ENCODE results near the gene PUSL1. TPM values are rescaled to one million over a fixed set of nuclear protein-coding genes. Genes with fewer than 3 reads are reported as not detected.
A peak's percentile ranks its signal among the peaks of the same experiment; 100 is the strongest.

Gene PUSL1
- total and polyA plus RNA-seq, 2 of the 13 experiments (the other 11 are each of a cell fraction or from before 2014, with no cell fraction given): 8.3 to 22.2 TPM

- no peak for TF ChIP-seq PHF20 (CRISPR knock-in tag; IDR thresholded peaks at IDR 0.05)
- no peak for TF ChIP-seq ZNF34 (CRISPR knock-in tag; IDR thresholded peaks at IDR 0.05; ENCODE audit: borderline replicate concordance)
- TF ChIP-seq RAD51 (IDR thresholded peaks at IDR 0.05; ENCODE audit: borderline replicate concordance): no peak
- TF ChIP-seq RFX5 (IDR thresholded peaks at IDR 0.05; ENCODE audit: low read depth, low read length): no peak
- peak; percentile 88 for TF ChIP-seq ZNF770 (CRISPR knock-in tag; IDR thresholded peaks at IDR 0.05)
- no peak for TF ChIP-seq MAFK (conservative IDR thresholded peaks at IDR 0.05 in 1 of 2, IDR thresholded peaks at IDR 0.05 in 1 of 2; ENCODE audit: low read length in 2 of 2)
- no peak for TF ChIP-seq TERF1 (CRISPR knock-in tag; IDR thresholded peaks at IDR 0.05)
- no peak for TF ChIP-seq SNAI1 (CRISPR knock-in tag; IDR thresholded peaks at IDR 0.05; ENCODE audit: borderline replicate concordance)
- TF ChIP-seq SMYD3 (CRISPR knock-in tag; IDR thresholded peaks at IDR 0.05): no peak
- TF ChIP-seq ZEB1 (IDR thresholded peaks at IDR 0.05; ENCODE audit: insufficient replicate concordance, low read depth): no peak
- no peak for TF ChIP-seq BCL3 (CRISPR knock-in tag; IDR thresholded peaks at IDR 0.05)
- TF ChIP-seq ZBTB8A (CRISPR knock-in tag; IDR thresholded peaks at IDR 0.05; ENCODE audit: borderline replicate concordance, low read depth): no peak
- TF ChIP-seq ZNF496 (CRISPR knock-in tag; IDR thresholded peaks at IDR 0.05; ENCODE audit: insufficient replicate concordance): no peak
- TF ChIP-seq THAP11 (CRISPR knock-in tag; IDR thresholded peaks at IDR 0.05): no peak
- TF ChIP-seq TARDBP (CRISPR knock-in tag; IDR thresholded peaks at IDR 0.05): no peak; the same call in 1 of the 2 replicates
- no peak for TF ChIP-seq ZNF382 (CRISPR knock-in tag; IDR thresholded peaks at IDR 0.05; ENCODE audit: borderline replicate concordance)
- TF ChIP-seq SRSF1 (optimal IDR thresholded peaks at IDR 0.05; ENCODE audit: low read depth, low read length): peak; percentile 60
- no peak for TF ChIP-seq MYNN (CRISPR knock-in tag; IDR thresholded peaks at IDR 0.05; ENCODE audit: low read depth)
- no peak for TF ChIP-seq HOXA9 (CRISPR knock-in tag; IDR thresholded peaks at IDR 0.05; ENCODE audit: borderline replicate concordance)
Measured at GRCh38 chr1:1331068-1331965, 22.9 kb downstream of the PUSL1 start, which contains the start of gene TAS1R3 (continued).

Data from HepG2 (cell line).